ENCODE measurements around the gene PRKAR2A.

DNA sequence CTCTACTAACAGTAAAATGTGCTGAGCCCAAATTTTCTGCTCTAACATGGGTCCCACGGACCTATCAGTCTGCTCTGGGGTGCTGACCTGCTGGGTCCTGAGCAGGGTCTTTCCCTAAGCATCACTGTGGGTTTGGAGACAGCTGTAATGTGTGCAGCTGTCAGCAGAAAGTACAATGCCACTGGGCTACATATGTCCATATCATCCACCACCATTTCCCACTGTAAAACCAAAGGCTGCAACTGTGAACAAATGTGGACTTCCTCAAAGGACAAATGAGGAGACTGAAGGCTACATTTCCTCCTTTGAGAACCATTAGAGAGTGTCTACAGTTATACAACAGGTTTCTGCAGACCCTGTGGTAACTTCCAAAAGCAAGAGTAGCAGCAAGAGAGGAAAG lies 96.8 kb downstream of the PRKAR2A start:
- TF ChIP-seq, protein P1, sequence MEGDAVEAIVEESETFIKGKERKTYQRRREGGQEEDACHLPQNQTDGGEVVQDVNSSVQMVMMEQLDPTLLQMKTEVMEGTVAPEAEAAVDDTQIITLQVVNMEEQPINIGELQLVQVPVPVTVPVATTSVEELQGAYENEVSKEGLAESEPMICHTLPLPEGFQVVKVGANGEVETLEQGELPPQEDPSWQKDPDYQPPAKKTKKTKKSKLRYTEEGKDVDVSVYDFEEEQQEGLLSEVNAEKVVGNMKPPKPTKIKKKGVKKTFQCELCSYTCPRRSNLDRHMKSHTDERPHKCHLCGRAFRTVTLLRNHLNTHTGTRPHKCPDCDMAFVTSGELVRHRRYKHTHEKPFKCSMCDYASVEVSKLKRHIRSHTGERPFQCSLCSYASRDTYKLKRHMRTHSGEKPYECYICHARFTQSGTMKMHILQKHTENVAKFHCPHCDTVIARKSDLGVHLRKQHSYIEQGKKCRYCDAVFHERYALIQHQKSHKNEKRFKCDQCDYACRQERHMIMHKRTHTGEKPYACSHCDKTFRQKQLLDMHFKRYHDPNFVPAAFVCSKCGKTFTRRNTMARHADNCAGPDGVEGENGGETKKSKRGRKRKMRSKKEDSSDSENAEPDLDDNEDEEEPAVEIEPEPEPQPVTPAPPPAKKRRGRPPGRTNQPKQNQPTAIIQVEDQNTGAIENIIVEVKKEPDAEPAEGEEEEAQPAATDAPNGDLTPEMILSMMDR (IDR thresholded peaks at IDR 0.05) = no peak
- TF ChIP-seq POLR2A (IDR thresholded peaks at IDR 0.05) = no peak

Measured in body of pancreas (tissue), 4 donors.